Measurements from ENCODE around the gene DNTTIP2. TPM values are rescaled to one million over a fixed set of nuclear protein-coding genes. Genes with fewer than 3 reads are reported as not detected.
"Not testable (repeated sequence)": the region's sequence is repeated elsewhere in the genome, so short reads cannot be mapped to it uniquely, and the experiment has no call there.

Gene DNTTIP2
- total and polyA plus RNA-seq, 12 donors = 12.9 to 109 (median 40.2) TPM

- WGBS, 4 donors = 0 to 32% (median 10%) methylated on average over 1 of the region's 1 CpG
- no peaks in the 10 kb centered on the region for H3K36me3 ChIP-seq (replicated peaks in 1 of 2)
Measured at GRCh38 chr1:93839307-93839706, 39.7 kb downstream of the DNTTIP2 start.

DNA sequence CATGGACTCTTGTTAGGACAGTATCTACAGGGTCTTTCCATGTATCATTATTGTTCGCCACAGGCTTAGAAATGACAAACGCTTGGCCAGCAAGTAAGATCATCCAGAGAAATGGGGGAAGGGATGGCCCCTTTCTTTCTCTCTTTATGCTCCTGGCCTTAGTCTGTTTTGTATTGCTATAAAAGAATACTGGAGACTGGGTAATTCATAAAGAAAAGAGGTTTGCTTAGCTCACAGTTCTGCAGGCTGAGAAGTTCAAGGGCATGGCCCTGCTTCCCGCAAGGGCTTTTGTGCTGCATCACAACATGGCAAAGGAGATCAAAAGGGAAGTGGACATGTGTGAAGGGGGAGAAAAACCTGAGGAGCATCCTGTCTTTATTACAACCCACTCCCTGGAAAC, 41.0 kb downstream of the DNTTIP2 start:
- WGBS, 4 donors = 74 to 86% (median 81%) methylated on average over 3 of the region's 3 CpGs
- Histone ChIP-seq H3K4me3 (no peak overlapping the region), H3K36me3 (replicated peaks in 1 of 2) (no peaks in the 10 kb centered on the region), H3K9me3 (replicated peaks in 1 of 3) (peaks cover 0 to 4% (median 0%) of the 10 kb centered on the region in 3 donors), H3K27ac (no peak overlapping the region), H3K4me1 (replicated peaks in 1 of 2) (peaks cover 0 to 16% of the 10 kb centered on the region in 2 donors), H3K27me3 (no peaks in the 10 kb centered on the region)
- intact Hi-C loops (cut with DNase I) = no loop called here
- TF ChIP-seq CTCF (IDR thresholded peaks at IDR 0.05) = no peak
- no peak for TF ChIP-seq POLR2A (IDR thresholded peaks at IDR 0.05)
- DNase-seq = peak in 1 of 7 donors; percentile 16

More at GRCh38 chr1:93839307-93839706, 39.7 kb downstream of the DNTTIP2 start:
- no peak overlapping the region for H3K27ac ChIP-seq
- no peaks in the 10 kb centered on the region for H3K9me3 ChIP-seq (replicated peaks in 1 of 3)
- peaks cover 0 to 22% of the 10 kb centered on the region in 2 donors for H3K4me1 ChIP-seq (replicated peaks in 1 of 2)
- TF ChIP-seq POLR2A (IDR thresholded peaks at IDR 0.05) = no peak
- no peak for TF ChIP-seq CTCF (IDR thresholded peaks at IDR 0.05)
- H3K4me3 ChIP-seq = no peak overlapping the region
- H3K27me3 ChIP-seq = no peaks in the 10 kb centered on the region
- intact Hi-C loops (cut with DNase I) = no loop called here
- peak in 6 of 7 donors; percentile 39 to 64 (median 48) for DNase-seq

- intact Hi-C loops (cut with DNase I); H3K27me3 ChIP-seq; H3K4me3 ChIP-seq; H3K9me3 ChIP-seq (replicated peaks in 1 of 3); H3K4me1 ChIP-seq (replicated peaks in 1 of 2); H3K27ac ChIP-seq; DNase-seq; H3K36me3 ChIP-seq (replicated peaks in 1 of 2): not testable (repeated sequence)
- 88 to 92% (median 90%) methylated on average over 2 to 3 of the region's 3 CpGs for WGBS, 4 donors
Measured at GRCh38 chr1:93833293-93833692, 45.7 kb downstream of the DNTTIP2 start.

DNA sequence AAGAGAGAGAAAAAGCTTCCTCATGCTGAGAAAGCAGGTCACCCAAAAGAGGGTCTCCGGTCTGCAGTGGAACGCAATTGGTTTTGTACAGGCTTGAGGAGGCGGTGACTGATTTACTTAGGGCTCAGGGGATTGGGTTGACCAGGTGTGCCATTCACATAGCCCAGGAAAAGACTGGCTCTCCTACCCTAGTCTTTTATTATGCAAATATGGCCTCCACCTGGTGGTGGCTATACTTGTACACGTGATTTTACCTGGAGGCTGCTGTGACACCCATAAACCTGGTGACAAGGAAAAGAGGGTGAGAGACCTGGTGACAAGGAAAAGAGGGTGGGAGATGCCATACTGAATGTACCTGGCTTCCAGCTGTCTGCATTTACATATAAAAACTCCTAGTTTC, 49.9 kb downstream of the DNTTIP2 start:
- Histone ChIP-seq H3K4me3 (no peak overlapping the region), H3K36me3 (replicated peaks in 1 of 2) (no peaks in the 10 kb centered on the region), H3K27me3 (no peaks in the 10 kb centered on the region), H3K9me3 (replicated peaks in 1 of 3) (peaks cover 0 to 4% (median 0%) of the 10 kb centered on the region in 3 donors), H3K27ac (no peak overlapping the region), H3K4me1 (replicated peaks in 1 of 2) (no peaks in the 10 kb centered on the region)
- TF ChIP-seq POLR2A (IDR thresholded peaks at IDR 0.05) = no peak
- no peak for TF ChIP-seq CTCF (IDR thresholded peaks at IDR 0.05)
- WGBS, 4 donors = 95 to 98% (median 96%) methylated on average over 4 of the region's 4 CpGs
- no peak for DNase-seq
- intact Hi-C loops (cut with DNase I) = no loop called here

GRCh38 chr1:93828367-93828755, 50.6 kb downstream of the DNTTIP2 start:
- Histone ChIP-seq H3K9me3 (replicated peaks in 1 of 3) (peaks cover 0 to 3% (median 0%) of the 10 kb centered on the region in 3 donors), H3K4me3 (no peak overlapping the region), H3K4me1 (replicated peaks in 1 of 2) (no peaks in the 10 kb centered on the region), H3K27ac (no peak overlapping the region), H3K36me3 (replicated peaks in 1 of 2) (no peaks in the 10 kb centered on the region), H3K27me3 (no peaks in the 10 kb centered on the region)
- TF ChIP-seq CTCF (IDR thresholded peaks at IDR 0.05) = no peak
- no peak for TF ChIP-seq POLR2A (IDR thresholded peaks at IDR 0.05)
- intact Hi-C loops (cut with DNase I) = no loop called here
- WGBS, 4 donors = 93 to 100% (median 98%) methylated on average over 1 of the region's 1 CpG
- DNase-seq = no peak

Data from adrenal gland (tissue), 12 donors.